GM12892 (cell line): ENCODE data around the gene GABRA5. TPM values are rescaled to one million over a fixed set of nuclear protein-coding genes. Genes with fewer than 3 reads are reported as not detected.
"Not testable (repeated sequence)": the region's sequence is repeated elsewhere in the genome, so short reads cannot be mapped to it uniquely, and the experiment has no call there.

Experiments used
- DNase-seq: peaks from one replicate; pipeline ENCODE4 v3.0.0; 2011; ENCODE audit not compliant: insufficient read length
- FAIRE-seq: peaks from 2 replicates; lab custom pipeline; 2011; peaks lifted over from hg19 to GRCh38; lab: Jason Lieb, UNC
- POLR2A ChIP-seq: IDR thresholded peaks from 2 replicates; pipeline ENCODE4 v1.6.1; 2011; ENCODE audit warnings: low read depth, low read length, control low read depth
- POLR2AphosphoS5 ChIP-seq: IDR thresholded peaks from 2 replicates; pipeline ENCODE4 v1.6.1; 2011; ENCODE audit warnings: low read depth, low read length, control low read depth
- TAF1 ChIP-seq: IDR thresholded peaks from 2 replicates; pipeline ENCODE4 v1.6.1; 2011; ENCODE audit warnings: low read depth, mild to moderate bottlenecking, control low read depth, low read length, borderline replicate concordance
- polyA plus RNA-seq: library from polyadenylated mRNA; unstranded; fragments of >200 nt; gene quantifications from one replicate; pipeline ENCODE4 v1.2.1, GENCODE V29; 2012; ENCODE audit warnings: missing spikeins, inconsistent platforms; ENCODE audit not compliant: missing spikeins

Gene GABRA5
- polyA plus RNA-seq, result not detected

GRCh38 chr15:26866298-26867199 is at the start of gene GABRA5:
Gene GABRA5, plus strand, starts transcription at chr15:26867062. Its CDS starts 2,187 bp downstream, at chr15:26869249.
- FAIRE-seq, result no peak

GRCh38 chr15:26831191-26831590 is 35.7 kb upstream of the GABRA5 start:
- not testable (repeated sequence) for DNase-seq, FAIRE-seq

More at GRCh38 chr15:26866298-26867199, at the start of gene GABRA5:
- DNase-seq, result no peak
- TF ChIP-seq POLR2AphosphoS5 (no peak), TAF1 (no peak), POLR2A (no peak)

GRCh38 chr15:26831951-26832350 is 34.9 kb upstream of the GABRA5 start:
- DNase-seq (no peak), FAIRE-seq (no peak)
- no peak for TF ChIP-seq TAF1
- TF ChIP-seq POLR2A, result no peak
- TF ChIP-seq POLR2AphosphoS5, result no peak

DNA sequence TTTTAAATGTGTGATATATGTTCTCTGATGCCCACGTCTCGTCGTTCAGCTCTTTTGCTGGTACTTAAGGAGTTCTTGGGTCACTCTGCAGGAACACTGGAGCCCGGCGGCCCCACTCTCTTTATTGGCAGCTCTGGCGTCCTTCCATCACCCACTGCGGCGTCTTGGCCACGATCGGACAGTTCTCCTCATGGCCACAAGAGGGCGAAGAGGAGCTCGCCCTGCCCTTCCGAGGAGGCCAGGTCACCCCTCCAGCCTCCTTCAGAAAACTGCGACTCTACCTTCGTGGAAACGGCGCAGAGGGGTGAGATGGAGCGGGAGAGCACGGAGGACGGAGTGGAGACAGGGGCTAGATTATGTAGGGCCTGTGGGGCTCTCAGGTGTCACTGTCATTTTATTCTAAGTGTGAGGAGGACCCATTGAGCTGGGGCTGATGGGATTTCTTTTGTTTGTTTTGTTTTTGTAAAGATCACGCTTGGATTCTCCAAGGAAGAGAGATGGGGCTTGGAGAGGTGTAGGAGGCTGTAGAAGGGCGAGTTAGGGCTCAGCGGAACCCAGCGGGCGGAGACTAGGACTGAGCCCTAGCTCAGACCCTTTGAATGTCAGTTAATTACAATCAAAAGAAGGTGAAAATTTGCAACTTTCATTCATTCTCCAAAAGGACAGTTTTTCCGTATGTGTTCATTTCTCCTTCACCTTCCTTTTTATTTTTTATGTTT is 28.0 kb upstream of the GABRA5 start:
- FAIRE-seq, result no peak
- TF ChIP-seq POLR2AphosphoS5 (no peak), POLR2A (no peak), TAF1 (no peak)
- DNase-seq, result no peak

- DNase-seq (no peak), FAIRE-seq (no peak)
- TF ChIP-seq TAF1 (no peak), POLR2A (no peak), POLR2AphosphoS5 (no peak)
These were observed 25.3 kb upstream of the GABRA5 start for GRCh38 chr15:26841514-26841913.

GRCh38 chr15:26841941-26842340 is 24.9 kb upstream of the GABRA5 start:
- no peak for DNase-seq
- no peak for TF ChIP-seq POLR2A
- no peak for TF ChIP-seq POLR2AphosphoS5
- TF ChIP-seq TAF1, result no peak

DNA sequence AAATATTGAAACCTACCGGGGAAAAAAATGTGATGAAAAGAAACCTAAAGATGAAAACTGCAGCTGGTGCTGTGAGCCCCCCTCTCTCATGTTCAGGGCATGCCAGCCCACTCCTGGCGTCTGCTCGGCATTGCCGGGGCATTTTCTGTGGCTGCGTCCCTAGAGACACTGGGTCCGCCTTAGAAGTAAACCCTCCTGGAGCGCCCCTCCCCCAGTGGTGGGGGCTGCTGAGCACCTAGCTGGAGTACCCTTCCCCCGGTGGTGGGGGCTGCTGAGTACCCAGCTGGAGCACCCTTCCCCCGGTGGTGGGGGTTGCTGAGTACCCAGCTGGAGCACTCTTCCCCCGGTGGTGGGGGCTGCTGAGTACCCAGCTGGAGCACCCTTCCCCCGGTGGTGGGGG is 24.5 kb upstream of the GABRA5 start:
- TF ChIP-seq POLR2A, result no peak
- TF ChIP-seq TAF1, result no peak
- TF ChIP-seq POLR2AphosphoS5, result no peak

More at GRCh38 chr15:26841941-26842340, 24.9 kb upstream of the GABRA5 start:
- no peak for FAIRE-seq

DNA sequence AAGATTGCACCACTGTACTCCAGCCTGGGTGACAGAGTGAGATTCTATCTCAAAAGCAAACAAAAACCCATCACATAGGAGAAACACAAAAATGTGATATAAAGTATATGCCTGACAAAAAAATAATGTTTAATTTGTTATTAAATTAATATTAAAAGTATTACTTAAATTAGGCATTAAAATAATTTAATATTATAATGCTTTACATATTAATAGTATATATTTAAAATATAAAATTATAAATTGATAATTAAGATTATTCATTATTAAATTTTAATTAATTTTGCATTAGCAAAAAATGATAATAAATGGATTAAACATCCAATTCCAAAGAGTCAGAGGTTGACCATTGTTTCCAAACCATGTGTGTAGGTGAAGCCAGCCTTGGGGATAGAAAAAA is 22.0 kb upstream of the GABRA5 start:
- TF ChIP-seq POLR2A (no peak), POLR2AphosphoS5 (no peak), TAF1 (no peak)
- FAIRE-seq, result no peak
- DNase-seq, result no peak

More for the DNA sequence above, 24.5 kb upstream of the GABRA5 start:
- FAIRE-seq (no peak), DNase-seq (no peak)

DNA sequence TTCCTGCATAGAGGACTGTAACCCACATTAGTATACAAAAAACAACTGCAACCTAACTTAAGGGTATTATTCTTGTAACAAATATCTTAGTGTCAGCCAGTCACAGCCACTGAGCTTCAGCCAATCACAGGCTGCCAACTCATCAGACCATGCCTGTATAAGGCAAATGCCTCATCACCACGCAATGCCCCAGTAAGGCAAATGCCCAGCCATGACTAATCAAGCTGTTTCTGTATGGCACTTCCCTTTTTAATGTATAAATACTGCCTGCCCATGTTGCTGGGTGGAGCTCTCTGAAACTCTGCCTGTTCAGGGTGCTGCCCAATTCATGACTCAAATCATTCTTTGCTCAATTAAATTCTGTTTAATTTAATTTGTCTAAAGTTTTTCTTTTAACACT is 18.4 kb upstream of the GABRA5 start:
- no peak for DNase-seq
- TF ChIP-seq TAF1 (no peak), POLR2AphosphoS5 (no peak), POLR2A (no peak)
- FAIRE-seq, result no peak

- no peak for TF ChIP-seq POLR2A
- TF ChIP-seq POLR2AphosphoS5, result no peak
- no peak for TF ChIP-seq TAF1
- FAIRE-seq, result no peak
These were observed 16.7 kb upstream of the GABRA5 start for GRCh38 chr15:26850161-26850560.

DNA sequence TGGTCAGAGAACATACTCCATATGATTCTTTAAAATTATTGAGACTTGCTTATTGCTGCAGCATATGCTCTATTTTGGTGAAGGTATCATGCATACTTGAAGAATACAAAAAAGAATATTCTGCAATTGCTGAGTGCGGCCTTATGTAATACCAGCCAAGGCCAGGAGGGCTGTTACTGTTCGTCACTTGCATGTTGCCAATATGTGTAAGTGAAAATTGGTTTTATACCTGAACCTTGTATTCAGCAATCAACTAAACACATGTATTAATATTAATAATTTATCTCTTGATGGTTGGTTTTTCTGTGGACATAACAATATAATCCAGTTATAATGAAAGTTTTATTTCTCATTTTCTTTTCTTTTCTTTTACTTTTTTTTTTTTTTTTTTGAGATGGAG is 13.9 kb upstream of the GABRA5 start:
- TF ChIP-seq TAF1 (no peak), POLR2A (no peak), POLR2AphosphoS5 (no peak)
- no peak for FAIRE-seq
- no peak for DNase-seq

More at GRCh38 chr15:26850161-26850560, 16.7 kb upstream of the GABRA5 start:
- no peak for DNase-seq

DNA sequence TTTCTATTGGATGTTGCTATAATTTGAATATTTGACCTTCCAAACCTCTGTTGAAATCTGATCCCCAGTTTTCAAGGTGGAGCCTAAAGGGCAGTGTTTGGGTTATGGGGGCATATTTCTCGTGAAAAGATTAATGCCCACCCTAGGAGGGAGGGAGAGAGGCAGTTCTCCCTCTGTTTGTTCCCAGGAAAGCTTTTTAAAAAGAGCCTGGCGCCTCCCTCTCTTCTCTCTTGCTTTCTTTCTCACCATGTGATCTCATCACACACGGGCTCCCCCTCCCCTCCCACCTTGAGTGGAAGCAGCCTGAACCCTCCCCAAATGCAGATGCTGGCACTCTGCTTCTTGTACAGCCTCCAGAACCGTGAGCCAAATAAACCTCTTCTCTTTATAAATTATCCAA is 12.4 kb upstream of the GABRA5 start:
- no peak for FAIRE-seq
- no peak for DNase-seq
- TF ChIP-seq POLR2AphosphoS5 (no peak), TAF1 (no peak), POLR2A (no peak)
